ENCODE measurements around the gene IQCK.

IQCK gene

DNA sequence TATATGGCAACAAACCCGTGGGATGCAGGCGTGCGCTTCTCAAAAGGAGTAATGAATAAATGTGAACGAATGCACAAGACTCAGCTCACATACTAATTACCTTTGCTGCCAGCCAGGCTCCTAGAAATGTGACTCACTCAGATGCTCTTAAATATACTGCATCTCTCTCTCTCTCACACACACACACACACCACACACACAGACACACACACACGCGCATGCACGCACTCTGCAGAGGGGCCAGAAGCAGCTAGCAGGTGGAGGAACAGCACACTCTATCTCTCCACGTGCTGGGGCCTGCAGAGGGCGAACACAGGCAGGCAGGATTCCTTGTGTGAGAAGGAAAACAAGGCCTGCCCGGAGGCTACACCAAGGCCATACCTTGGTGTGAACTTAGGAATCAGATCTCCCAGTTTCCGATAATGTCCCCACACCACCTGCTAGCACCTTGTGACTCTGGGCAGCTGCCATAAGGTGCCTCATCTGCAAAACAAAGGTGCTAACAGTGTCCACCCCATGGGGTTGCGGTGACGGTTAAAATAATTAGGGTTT is 161.2 kb downstream of the IQCK start:
- in situ Hi-C loops (cut with MboI; ENCODE audit: low sequenced_read_pairs) = loop anchor here (25.0 kb wide), 1 partner anchor 492 kb away; no protein-coding TSS in a partner anchor

DNA sequence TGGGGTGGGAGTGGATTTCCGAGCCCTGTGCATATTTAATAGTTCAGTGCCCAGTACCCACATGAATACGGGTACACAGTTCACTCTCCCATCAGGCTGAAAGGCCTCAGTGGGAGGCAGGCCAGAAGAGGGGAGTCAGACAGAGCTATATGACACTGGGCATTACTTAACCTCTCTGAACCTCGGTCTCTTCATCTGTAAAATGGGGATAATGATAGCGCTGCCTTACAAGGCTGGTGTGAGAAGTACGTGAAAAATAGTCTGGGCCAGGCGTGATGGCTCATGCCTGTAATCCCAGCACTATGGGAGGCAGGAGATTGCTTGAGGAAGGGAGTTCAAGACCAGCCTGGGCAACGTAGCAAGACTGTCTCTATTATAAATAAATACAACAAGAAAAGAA is 163.0 kb downstream of the IQCK start:
- in situ Hi-C loops (cut with MboI; ENCODE audit: low sequenced_read_pairs) = loop anchor here (10.0 to 25.0 kb wide), 2 partner anchors 276 to 494 kb away; no protein-coding TSS in a partner anchor

DNA sequence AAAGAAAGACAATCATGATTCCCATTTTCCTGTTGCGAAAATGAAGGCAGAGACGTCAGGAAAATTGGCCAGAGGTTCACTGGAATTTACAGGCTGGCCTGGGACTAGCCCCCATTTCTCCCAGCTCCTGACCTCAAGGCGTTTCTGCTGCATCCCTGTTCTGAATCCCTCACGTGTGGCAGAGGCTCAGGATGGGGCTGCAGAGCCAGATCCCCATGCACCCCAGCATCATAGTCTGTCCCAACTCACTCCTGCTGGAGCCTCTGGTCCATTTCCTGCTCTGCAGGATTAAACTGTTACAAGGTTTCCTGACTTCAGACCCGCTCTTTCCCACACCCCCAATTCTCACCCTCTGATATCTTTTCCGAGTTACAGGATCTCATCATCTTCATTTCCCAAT is 163.7 kb downstream of the IQCK start:
- in situ Hi-C loops (cut with MboI; ENCODE audit: low sequenced_read_pairs) = loop anchor here (10.0 to 25.0 kb wide), 2 partner anchors 277 to 494 kb away; no protein-coding TSS in a partner anchor

DNA sequence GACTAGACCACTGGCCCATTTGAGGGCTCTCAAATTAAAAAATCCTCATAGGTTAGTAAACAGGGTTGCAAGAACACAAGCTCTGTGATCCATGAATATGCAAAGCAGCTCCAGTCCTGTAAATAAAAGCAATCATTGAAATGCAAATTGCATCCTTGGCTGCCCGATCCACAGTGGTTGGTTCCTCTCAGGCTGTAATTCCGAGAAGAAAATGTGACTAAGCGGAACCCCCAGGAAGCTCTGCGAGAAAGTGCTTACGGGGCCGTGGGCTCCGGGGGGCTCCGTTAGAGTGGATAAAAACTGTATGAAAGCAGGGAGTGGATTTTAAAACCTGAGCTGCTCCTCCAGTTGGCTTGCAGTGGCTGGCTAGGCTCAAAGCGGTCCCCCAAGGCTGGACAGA is 164.1 kb downstream of the IQCK start:
- in situ Hi-C loops (cut with MboI; ENCODE audit: low sequenced_read_pairs) = loop anchor here (10.0 to 25.0 kb wide), 2 partner anchors 277 to 495 kb away; no protein-coding TSS in a partner anchor

DNA sequence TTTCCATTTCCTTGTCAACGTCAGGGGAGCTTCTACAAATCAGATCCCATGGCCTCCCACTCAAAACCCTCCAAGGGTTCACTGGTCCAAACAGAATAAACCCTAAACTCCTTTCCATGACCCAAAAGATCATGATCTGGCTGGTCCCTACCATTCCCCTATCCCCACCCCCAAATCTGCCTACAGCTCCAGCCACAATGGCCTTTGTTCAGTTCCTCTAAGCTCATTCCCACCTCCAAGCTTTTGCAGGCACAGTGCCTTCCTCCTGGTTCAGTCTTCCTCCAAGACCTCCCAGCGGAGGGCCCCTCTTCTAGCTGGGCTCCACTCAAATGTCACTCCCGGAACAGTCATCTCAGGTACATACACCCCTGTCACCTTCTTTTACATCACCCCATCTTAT is 164.6 kb downstream of the IQCK start:
- in situ Hi-C loops (cut with MboI; ENCODE audit: low sequenced_read_pairs) = loop anchor here (10.0 to 25.0 kb wide), 2 partner anchors 278 to 495 kb away; no protein-coding TSS in a partner anchor

DNA sequence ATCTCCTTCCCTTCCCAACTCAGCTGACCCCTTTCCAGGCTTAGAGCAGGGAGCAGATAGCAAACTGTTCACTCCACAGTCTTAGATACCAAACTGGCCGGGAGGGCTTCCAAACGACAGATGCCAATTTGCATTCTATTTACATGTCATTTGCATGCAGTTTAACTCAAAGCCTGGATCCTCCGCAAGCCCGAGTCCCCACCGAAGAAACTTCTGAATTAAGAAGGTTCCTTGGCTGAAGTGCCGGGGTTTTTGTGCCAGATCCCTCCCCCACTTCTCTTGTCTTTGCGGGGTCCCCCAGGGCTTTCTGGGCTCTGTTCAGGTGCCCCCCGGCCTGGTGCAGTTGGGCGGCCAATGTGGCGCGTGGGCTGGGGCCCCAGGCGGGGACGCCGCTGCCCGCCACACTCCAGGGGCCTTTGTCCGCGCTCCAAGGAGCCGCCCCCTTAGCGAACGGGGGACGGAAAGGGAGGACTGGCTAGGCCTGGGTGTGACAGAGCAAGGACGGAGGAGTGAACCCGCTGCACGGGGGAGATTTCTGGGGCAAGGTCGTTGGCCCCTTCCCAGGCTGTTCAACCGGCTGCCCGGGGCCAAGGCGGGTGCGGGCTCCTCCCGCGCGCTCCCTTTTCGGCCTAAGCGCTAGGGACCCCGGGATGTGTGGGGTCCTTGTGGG is 165.4 kb downstream of the IQCK start:
- in situ Hi-C loops (cut with MboI; ENCODE audit: low sequenced_read_pairs) = loop anchor here (10.0 to 25.0 kb wide), 2 partner anchors 279 to 496 kb away; no protein-coding TSS in a partner anchor

DNA sequence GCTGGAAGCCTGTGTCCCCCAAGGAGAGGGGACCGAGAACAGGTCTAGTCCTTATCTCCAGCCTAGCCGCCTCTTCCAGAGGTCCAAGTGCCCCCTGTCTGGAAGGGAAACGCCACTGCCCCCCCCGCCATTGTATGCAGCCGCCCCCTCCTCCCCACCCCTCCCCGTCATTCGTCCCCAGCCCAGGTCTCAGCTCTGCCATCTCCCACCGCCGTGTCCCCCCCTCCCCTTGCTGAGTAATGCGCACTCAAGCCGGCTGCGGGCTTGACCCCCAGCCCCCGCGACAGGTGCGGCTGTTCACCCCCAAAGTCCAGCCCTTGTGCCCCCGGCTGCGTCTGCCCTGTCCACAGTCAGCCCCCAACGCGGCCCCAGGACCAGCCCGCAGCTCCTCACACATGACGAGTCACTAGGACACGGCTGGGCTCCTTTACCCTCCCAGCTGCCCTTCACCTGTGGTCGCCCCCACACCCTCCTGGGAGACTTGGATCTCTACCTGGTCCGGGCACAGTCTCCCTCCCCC is 166.0 kb downstream of the IQCK start:
- in situ Hi-C loops (cut with MboI; ENCODE audit: low sequenced_read_pairs) = loop anchor here (10.0 to 25.0 kb wide), 2 partner anchors 279 to 497 kb away; no protein-coding TSS in a partner anchor

DNA sequence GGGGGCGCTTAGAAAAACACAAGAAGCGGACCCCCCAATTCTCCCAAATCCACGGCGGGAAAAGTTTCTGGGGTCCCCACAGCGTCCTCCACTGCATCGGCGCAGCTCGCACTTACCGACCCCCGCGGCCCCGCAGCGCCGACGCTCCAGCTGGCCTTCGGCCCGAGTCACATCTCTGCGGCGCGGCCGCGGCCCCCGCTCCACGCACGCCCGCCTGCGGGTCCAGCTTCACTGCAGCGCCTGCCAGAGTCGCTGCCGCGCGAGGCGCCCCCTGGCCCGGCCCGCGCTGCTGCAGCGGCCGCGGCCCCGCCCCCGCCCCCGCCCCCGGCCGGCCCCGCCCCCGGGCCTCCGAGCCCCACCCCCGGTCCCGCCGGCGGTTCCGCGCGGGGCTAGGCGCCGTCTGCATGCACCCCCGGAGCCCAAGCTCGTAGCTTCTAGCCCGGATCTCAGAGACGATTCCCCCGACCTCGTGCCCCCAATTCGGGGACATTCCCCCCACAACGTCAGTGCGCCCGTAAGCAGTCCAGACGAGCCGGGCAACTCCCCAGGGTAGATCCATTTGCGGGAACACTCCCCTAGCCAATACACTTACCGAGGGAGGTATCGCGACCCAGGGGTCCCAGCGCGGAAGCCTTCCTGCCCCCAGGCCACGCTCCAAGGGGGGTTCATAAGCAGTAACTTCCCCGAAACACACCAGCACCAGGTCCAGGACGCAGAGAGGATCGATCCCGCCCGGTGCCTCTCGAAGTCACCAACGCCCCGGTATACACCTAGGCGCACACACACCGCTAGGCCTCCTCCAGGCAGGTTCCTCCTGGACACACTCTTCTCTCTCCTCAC is 166.8 kb downstream of the IQCK start, which contains the start of gene GPRC5B:
GPRC5B (minus strand) TSS at position 238 of the 840 bp plus-strand sequence. CDS start 12,003 bp downstream, outside the sequence.
- in situ Hi-C loops (cut with MboI; ENCODE audit: low sequenced_read_pairs) = loop anchor here (10.0 to 25.0 kb wide), 2 partner anchors 280 to 498 kb away; no protein-coding TSS in a partner anchor

DNA sequence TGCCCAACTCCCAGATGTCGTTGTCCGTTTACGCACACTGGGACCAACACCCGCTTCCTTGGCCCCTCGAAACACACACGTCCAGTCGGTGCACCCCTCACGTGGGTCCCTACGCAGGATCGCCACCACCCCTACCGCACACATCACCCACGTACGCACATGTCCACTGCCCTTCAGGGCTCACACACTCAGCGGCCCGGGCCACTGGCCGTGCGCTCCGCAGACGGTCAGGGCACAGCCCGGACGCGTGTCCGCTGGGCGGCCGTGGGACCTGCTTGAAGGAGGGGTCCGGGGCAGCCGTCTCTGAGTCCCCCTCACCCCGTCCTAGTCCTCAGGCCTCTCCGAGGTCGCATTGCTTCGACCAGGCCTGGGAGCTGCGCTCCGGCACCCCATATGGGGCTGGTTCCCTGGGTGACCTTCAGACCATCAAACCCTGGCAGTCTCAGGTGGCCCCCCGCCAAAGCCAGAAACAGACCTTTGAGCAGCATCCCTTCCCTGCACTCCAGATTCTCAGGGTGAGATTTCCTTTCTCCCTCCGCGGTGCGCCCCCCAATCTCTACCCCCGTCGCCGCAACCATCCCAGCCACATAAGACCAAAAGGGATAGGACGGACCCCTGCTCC is 167.5 kb downstream of the IQCK start:
- in situ Hi-C loops (cut with MboI; ENCODE audit: low sequenced_read_pairs) = loop anchor here (10.0 to 25.0 kb wide), 2 partner anchors 281 to 498 kb away; no protein-coding TSS in a partner anchor

DNA sequence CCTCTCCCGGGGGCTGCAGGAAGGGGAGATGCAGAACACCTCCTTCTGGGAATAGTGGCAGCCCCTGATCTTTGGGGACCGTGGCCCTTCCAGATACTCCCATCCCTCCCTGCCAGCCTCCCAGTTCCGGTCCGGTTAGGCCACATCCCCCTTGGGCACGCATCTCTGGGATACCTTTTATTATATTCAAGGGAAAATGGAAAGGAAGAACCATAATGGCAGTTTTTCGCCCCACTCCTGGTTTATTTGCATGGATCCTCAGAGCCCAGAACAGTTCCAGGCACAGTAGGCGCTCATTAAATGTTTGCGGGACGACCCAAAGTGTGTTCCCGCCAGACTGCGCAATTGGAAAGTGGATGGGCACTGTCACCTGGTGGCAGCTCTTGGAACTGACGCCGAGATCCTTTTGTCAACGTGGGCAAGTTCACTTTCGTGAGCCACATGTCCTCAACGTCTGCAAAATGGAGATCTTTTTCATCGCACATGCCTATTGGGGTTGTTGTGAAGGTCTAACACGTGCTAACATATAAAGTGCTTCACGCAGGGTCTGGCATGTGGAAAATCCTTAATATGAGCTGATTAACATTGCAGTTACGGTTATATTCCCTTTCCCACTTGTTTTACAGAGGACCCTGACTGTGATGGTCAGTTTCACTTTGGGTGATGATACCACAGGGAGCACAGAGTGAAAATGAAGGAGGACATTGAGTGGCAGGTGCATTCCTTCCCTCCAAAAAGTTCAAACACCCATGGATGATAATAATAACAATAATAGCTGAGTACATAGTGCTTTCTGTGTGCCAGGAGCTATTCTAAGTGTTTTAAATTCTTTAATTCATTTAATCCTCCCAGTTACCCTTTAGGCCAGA is 168.2 kb downstream of the IQCK start:
- in situ Hi-C loops (cut with MboI; ENCODE audit: low sequenced_read_pairs) = loop anchor here (10.0 to 25.0 kb wide), 2 partner anchors 282 to 499 kb away; no protein-coding TSS in a partner anchor

DNA sequence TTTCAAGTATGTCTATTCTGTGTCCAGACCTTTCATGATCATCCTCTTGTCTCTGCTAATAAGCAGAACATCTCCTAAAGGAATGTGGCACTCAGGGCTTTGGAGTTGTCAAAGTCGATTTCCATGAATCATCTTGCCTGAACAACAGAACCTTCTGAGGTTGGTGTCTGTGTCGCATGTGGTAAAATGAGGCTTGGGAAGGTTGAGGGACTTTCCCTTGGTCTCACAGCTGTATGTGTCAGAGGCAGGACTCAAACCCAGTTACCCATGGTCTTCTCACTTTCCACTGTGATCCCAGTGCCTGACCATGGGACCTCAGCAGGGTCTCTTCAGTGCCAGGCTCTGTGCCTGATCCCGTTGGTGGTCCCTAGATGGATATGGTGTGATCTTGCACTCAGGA is 170.8 kb downstream of the IQCK start:
- in situ Hi-C loops (cut with MboI; ENCODE audit: low sequenced_read_pairs) = loop anchor here (10.0 to 25.0 kb wide), 2 partner anchors 284 to 502 kb away; no protein-coding TSS in a partner anchor

DNA sequence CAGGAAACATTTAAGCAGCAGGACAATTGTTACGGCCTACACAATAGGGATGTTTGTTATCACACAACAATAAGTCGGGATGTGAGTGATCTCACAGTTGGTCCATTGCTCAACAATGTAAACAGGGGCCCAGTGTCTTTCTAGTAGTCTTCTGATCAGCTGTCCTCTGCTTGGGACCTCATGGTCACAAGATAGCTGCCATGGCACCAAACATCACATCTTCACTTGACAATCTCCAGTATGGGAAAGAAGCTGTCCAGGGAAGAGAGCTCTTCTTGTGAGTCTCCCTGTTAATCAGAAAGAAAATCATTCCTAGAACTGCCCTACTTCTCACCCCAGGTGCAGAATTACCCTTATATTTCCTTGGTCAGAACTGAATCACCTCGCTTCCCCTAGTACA is 172.8 kb downstream of the IQCK start:
- in situ Hi-C loops (cut with MboI; ENCODE audit: low sequenced_read_pairs) = loop anchor here (25.0 kb wide), 1 partner anchor 504 kb away; no protein-coding TSS in a partner anchor

DNA sequence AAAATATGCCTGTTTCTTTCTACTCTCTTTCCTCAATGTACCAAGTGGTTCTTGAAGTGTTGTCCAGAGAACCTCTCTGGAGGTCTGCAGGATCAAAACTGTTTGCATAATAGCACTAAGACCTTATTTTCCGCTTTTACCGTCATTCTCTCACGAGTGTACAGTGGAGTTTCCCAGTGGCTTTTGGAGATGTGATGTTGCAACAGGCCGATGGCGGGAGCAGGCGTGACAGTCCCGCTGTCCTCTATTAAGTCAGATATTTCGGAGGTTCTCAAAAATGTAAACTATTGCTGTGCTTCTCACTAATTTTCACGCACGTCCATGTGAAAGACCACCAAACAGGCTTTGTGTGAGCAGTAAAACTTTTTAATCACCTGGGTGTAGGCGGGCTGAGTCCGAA is 174.8 kb downstream of the IQCK start:
- in situ Hi-C loops (cut with MboI; ENCODE audit: low sequenced_read_pairs) = loop anchor here (25.0 kb wide), 1 partner anchor 506 kb away; no protein-coding TSS in a partner anchor

DNA sequence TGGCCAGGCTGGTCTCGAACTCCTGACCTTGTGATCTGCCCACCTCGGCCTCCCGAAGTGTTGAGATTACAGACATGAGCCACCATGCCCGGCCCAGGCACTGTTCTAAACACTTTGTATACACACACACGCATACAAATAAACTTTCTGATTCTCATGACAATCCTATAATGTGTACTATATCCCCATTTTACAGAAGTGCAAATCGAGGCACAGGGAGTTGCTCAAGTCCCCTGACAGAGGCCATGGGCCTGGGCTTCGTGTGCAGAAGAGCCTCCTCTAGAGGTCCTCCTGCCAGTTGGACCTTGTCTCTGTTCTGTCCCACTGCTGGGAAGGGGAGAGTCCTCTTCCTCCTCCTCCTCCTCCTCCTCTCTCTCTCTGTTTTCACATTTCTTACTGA is 176.5 kb downstream of the IQCK start:
- in situ Hi-C loops (cut with MboI; ENCODE audit: low sequenced_read_pairs) = loop anchor here (25.0 kb wide), 1 partner anchor 507 kb away; no protein-coding TSS in a partner anchor

DNA sequence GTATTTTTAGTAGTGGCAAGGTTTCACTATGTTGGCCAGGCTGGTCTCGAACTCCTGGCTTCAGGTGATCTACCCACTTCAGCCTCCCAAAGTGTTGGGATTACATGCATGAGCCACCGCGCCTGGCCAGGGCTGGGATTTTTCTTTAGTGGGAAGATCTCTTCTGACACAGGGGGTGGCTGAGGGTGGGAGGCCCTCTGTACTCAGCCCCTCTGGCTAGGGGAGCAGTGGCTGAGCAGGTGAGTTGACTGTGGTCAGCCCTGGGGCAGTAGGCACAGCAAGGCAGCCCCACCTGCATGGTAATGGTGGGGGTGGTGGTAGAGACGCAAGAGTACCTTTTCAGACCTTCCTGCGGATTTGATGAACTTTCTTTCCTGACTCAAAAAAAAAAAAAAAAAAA is 178.9 kb downstream of the IQCK start:
- in situ Hi-C loops (cut with MboI; ENCODE audit: low sequenced_read_pairs) = loop anchor here (5.0 to 25.0 kb wide), 2 partner anchors 485 to 510 kb away; no protein-coding TSS in a partner anchor

DNA sequence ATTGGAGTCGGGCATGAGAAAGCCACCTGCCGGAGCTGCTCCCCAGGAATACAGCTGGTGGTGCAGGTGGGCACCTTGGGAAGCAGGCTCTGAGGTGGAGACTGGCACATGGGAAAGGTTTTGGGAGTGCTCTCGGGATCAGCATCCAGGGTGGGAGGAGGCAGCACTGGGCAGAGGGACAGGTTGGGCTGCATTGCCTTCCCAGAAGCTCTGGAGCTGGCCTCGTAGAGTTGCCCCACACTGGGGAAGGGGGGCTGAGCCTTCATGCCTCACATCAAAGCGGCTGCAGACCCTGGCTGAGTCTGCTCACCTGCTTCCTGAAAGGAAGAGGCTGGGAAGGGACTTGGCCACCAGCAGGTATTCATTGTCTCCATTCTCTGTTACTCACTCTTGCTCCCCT is 180.1 kb downstream of the IQCK start:
- in situ Hi-C loops (cut with MboI; ENCODE audit: low sequenced_read_pairs) = loop anchor here (5.0 to 25.0 kb wide), 2 partner anchors 484 to 511 kb away; no protein-coding TSS in a partner anchor

DNA sequence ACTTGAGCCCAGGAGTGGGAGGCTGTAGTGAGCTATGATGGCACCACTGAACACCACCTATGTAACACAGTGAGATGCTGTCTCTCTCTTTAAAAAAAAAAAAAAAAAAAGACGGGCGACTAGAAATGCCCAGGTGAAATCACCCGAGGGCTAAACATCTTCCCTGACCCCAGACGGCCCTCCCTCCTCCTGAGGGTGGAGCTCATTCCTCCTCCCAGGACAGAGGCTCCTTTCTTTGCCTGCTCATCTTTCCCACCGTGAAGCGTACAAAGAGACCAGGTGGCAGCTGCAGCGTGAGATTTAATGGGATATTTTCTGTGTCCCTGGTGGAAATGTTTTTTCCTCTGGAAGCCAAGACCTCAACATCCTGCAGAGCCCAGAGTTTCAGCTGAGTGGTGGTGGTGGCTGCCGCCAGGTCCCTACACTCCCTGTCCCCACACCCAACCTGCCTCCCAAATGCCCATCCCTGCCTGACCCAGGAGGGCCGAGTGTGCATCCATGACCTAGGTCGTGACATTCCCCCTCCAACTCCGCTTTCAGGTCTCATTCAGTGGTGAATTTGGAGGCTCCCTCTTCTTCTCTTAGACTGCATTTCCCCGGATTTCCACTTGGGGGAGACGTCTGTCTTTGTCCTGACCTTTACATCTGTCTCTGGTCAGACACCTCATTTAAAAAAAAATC is 181.0 kb downstream of the IQCK start:
- in situ Hi-C loops (cut with MboI; ENCODE audit: low sequenced_read_pairs) = loop anchor here (5.0 to 25.0 kb wide), 2 partner anchors 483 to 512 kb away; no protein-coding TSS in a partner anchor

DNA sequence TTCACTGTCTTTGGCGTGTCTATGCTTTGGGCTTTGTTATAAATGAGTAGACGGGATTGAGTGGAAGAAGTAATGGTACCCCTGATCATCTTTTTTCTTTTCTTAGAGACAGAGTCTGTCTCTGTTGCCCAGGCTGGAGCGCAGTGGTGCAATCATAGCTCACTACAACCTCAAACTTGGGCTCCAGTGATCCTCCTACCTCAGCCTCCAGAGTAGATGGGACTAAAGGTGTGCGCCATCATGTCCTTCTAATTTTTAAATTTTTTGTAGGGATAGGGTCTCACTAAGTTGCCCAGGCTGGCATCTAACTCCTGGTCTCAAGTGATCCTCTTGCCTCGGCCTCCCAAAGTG is 181.5 kb downstream of the IQCK start:
- in situ Hi-C loops (cut with MboI; ENCODE audit: low sequenced_read_pairs) = loop anchor here (5.0 to 25.0 kb wide), 2 partner anchors 483 to 512 kb away; no protein-coding TSS in a partner anchor

All from HL-60/S4 (cell line).